Measurements from ENCODE around the gene FGG. TPM values are rescaled to one million over a fixed set of nuclear protein-coding genes. Genes with fewer than 3 reads are reported as not detected.

The FGG gene
- total RNA-seq, 4 donors from 2014 or later = not detected

DNA sequence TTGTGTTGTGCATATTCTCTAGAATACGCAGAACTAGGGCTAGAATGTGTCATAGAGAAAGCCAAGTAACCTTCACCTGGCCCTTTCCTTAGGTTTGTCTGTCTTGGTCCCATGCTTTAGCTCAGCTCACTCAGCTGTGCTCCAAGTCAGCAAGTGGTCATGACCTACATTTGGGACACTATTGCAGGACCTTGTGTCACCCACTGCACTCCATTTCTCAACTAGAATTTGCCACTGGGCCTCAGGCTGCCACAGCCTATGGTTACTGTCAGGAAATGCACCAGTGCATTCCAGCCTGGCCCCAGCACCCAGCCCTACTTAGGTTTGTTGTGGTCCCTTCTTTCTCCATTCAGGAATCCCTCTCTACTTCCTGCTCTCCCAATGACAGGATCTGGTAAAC lies 7.7 kb upstream of the FGG start:
- TF ChIP-seq POLR2A (IDR thresholded peaks at IDR 0.05) (no peak), CTCF (IDR thresholded peaks at IDR 0.05) (no peak), EP300 (IDR thresholded peaks at IDR 0.05) (no peak)
- Histone ChIP-seq H3K36me3 (no peaks in the 10 kb centered on the region), H3K9me3 (no peaks in the 10 kb centered on the region), H3K4me3 (no peak overlapping the region), H3K27ac (no peak overlapping the region), H3K4me1 (no peaks in the 10 kb centered on the region), H3K27me3 (no peaks in the 10 kb centered on the region)
- DNase-seq (ENCODE audit: low spot score in 2 of 2) = no peak
- 0 to 48% methylated on average over 1 of the region's 1 CpG for WGBS, 2 donors

DNA sequence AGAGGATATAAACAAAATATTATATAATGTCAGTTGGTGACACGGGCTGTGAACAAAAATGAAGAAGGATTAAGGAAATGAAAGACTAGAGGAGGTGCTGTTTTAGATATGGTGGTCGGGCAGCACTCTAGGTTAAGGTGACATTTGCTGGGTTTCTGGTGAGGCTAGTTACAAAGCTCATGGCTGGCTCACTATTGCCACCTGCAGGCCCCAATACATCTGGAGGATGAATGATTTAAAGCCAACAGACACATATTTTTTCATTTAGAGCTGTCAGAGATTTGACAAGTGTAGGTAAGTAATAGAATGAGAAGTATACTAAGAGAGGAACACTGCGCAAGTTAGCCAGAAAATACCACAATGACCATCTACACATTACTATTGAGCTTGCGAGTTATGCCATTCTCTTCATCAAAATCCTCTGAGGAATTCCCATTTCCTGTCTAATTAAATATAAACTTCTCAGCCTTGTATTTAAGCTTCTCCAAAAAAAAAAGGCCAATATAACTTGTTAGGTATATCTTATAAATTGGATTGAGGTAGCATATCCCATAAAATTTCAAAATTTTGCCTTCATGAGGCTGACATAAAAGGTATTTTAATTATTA lies 6.4 kb upstream of the FGG start:
- WGBS, 2 donors = 35 to 39% methylated on average over 4 of the region's 4 CpGs
- Histone ChIP-seq H3K36me3 (no peaks in the 10 kb centered on the region), H3K9me3 (no peaks in the 10 kb centered on the region), H3K27me3 (no peaks in the 10 kb centered on the region), H3K4me1 (no peaks in the 10 kb centered on the region), H3K27ac (no peak overlapping the region), H3K4me3 (no peak overlapping the region)
- peak in 1 of 2 donors; percentile 48 for DNase-seq (ENCODE audit: low spot score in 2 of 2)
- TF ChIP-seq POLR2A (IDR thresholded peaks at IDR 0.05) = no peak
- TF ChIP-seq CTCF (IDR thresholded peaks at IDR 0.05) = peak; percentile 30 to 56 (median 51)

DNA sequence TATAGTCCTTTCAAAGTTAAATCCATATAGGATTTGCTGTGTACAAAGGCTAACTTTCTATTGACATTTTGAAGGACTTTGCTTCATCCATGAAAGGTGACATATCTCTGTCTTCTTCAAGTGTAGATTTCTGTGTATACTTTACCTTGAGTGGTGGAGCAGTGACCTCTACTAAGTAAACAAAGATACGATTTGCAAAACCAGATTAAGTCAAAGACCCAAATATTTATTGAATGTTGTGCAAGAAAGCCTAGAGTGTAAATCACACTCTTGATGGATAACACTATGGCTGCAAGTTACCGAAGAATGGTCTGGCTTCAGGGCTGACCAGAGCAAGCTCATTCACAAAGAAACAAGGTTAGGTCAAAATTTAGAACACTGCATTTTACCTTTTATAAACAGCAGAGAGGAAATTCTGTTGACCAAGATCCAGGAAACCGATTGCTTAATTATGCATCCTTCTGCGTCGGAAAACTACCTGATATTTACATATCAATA lies 5.4 kb upstream of the FGG start:
- Histone ChIP-seq H3K4me1 (no peaks in the 10 kb centered on the region), H3K4me3 (no peak overlapping the region), H3K27ac (no peak overlapping the region), H3K27me3 (no peaks in the 10 kb centered on the region), H3K36me3 (no peaks in the 10 kb centered on the region), H3K9me3 (no peaks in the 10 kb centered on the region)
- no peak for TF ChIP-seq POLR2A (IDR thresholded peaks at IDR 0.05)
- TF ChIP-seq CTCF (IDR thresholded peaks at IDR 0.05) = no peak
- no peak for TF ChIP-seq EP300 (IDR thresholded peaks at IDR 0.05)
- DNase-seq (ENCODE audit: low spot score in 2 of 2) = no peak
- WGBS, 2 donors = 81 to 82% methylated on average over 5 of the region's 5 CpGs

GRCh38 chr4:154616731-154617130 lies 4.3 kb upstream of the FGG start:
- Histone ChIP-seq H3K4me1 (no peaks in the 10 kb centered on the region), H3K4me3 (no peak overlapping the region), H3K27me3 (no peaks in the 10 kb centered on the region), H3K9me3 (no peaks in the 10 kb centered on the region), H3K36me3 (no peaks in the 10 kb centered on the region), H3K27ac (no peak overlapping the region)
- TF ChIP-seq CTCF (IDR thresholded peaks at IDR 0.05) (no peak), EP300 (IDR thresholded peaks at IDR 0.05) (no peak), POLR2A (IDR thresholded peaks at IDR 0.05) (no peak)
- WGBS, 2 donors = 53 to 64% methylated on average over 2 of the region's 2 CpGs
- no peak for DNase-seq (ENCODE audit: low spot score in 2 of 2)

- H3K27ac ChIP-seq = no peak overlapping the region
- no peaks in the 10 kb centered on the region for H3K27me3 ChIP-seq
- no peak for DNase-seq (ENCODE audit: low spot score in 2 of 2)
- H3K36me3 ChIP-seq = no peaks in the 10 kb centered on the region
- WGBS, 2 donors = 49 to 65% methylated on average over 4 of the region's 4 CpGs
- H3K4me1 ChIP-seq = no peaks in the 10 kb centered on the region
- no peak for TF ChIP-seq POLR2A (IDR thresholded peaks at IDR 0.05)
- TF ChIP-seq EP300 (IDR thresholded peaks at IDR 0.05) = no peak
- no peak for TF ChIP-seq CTCF (IDR thresholded peaks at IDR 0.05)
- H3K9me3 ChIP-seq = no peaks in the 10 kb centered on the region
- H3K4me3 ChIP-seq = no peak overlapping the region
These were observed 3.8 kb upstream of the FGG start for GRCh38 chr4:154616287-154616686.
